A673 (cell line): ENCODE results near the gene KANK3. TPM values are rescaled to one million over a fixed set of nuclear protein-coding genes. Genes with fewer than 3 reads are reported as not detected.
"Not testable (repeated sequence)": the region's sequence is repeated elsewhere in the genome, so short reads cannot be mapped to it uniquely, and the experiment has no call there.

Source experiments
- BruUV-seq: library from RNA; stranded (reverse); fragments of 400-500 nt; replicated peaks from 2 replicates; lab custom pipeline; 2021; lab: Mats Ljungman, UMichigan
- CTCF ChIA-PET: fragments of 300-600 bp; sonication (Branson Sonifier 250); formaldehyde crosslinking; loops from one replicate; lab custom pipeline; 2022; ENCODE audit warnings: antibody characterized with exemption; lab: Charles Lee
- POLR2A ChIA-PET: fragments of 300-600 bp; sonication (Branson Sonifier 250); formaldehyde crosslinking; loops from one replicate; lab custom pipeline; 2022; ENCODE audit warnings: antibody characterized with exemption; ENCODE audit not compliant: low non-redundant PET; lab: Charles Lee
- DNase-seq: peaks from one replicate; pipeline ENCODE4 v3.0.0-alpha.2; 2015; ENCODE audit warnings: low spot score
- H3K27ac ChIP-seq: fragments of 200-600 bp; sonication (generic); 2 replicates; pipeline ENCODE4 v1.5.1; 2016; ENCODE audit warnings: mixed run types, low read depth, mild to moderate bottlenecking, mixed read lengths, antibody characterized with exemption, low read length; ENCODE audit not compliant: poor library complexity, severe bottlenecking
- H3K27me3 ChIP-seq: fragments of 200-600 bp; sonication (generic); replicated peaks from 2 replicates; pipeline ENCODE4 v1.6.1; 2017; ENCODE audit warnings: mixed run types, low read depth, mild to moderate bottlenecking, mixed read lengths, antibody characterized with exemption, low read length; ENCODE audit not compliant: insufficient read depth, poor library complexity
- H3K36me3 ChIP-seq: fragments of 200-600 bp; sonication (generic); 2 replicates; pipeline ENCODE4 v1.6.1; 2016; ENCODE audit warnings: mixed run types, mild to moderate bottlenecking, mixed read lengths, antibody characterized with exemption, low read length; ENCODE audit not compliant: insufficient read depth, poor library complexity, severe bottlenecking
- H3K4me1 ChIP-seq: fragments of 200-600 bp; sonication (generic); 2 replicates; pipeline ENCODE4 v1.6.1; 2017; ENCODE audit warnings: mixed run types, mild to moderate bottlenecking, mixed read lengths, antibody characterized with exemption, low read length; ENCODE audit not compliant: insufficient read depth, poor library complexity, severe bottlenecking
- H3K4me3 ChIP-seq: fragments of 200-600 bp; sonication (generic); 2 replicates; pipeline ENCODE4 v1.5.1; 2016; ENCODE audit warnings: low read depth, mixed run types, mild to moderate bottlenecking, mixed read lengths, low read length; ENCODE audit not compliant: poor library complexity, severe bottlenecking
- H3K9me3 ChIP-seq: fragments of 200-600 bp; sonication (generic); 2 replicates; pipeline ENCODE4 v1.6.1; 2016; ENCODE audit warnings: mixed run types, low read depth, mild to moderate bottlenecking, mixed read lengths, antibody characterized with exemption, low read length; ENCODE audit not compliant: poor library complexity, severe bottlenecking
- CTCF ChIP-seq: fragments of 300-800, 200-600 bp; sonication (generic); conservative IDR thresholded peaks from 2 replicates; pipeline ENCODE4 v1.5.1; 2017; ENCODE audit warnings: low read depth, mild to moderate bottlenecking, antibody characterized with exemption, low read length, moderate library complexity, mixed read lengths
- EZH2 ChIP-seq: fragments of 200-600 bp; sonication (generic); IDR thresholded peaks from 2 replicates; pipeline ENCODE4 v1.6.1; 2017; ENCODE audit warnings: borderline replicate concordance, low read depth, mild to moderate bottlenecking, mixed read lengths, antibody characterized with exemption, low read length; ENCODE audit not compliant: poor library complexity, severe bottlenecking
- intact Hi-C: fragments of 100-400 bp; cut with micrococcal nuclease; formaldehyde crosslinking; loops from one replicate; pipeline ENCODE4 v1.10.0; 2022; ENCODE audit not compliant: unreplicated experiment
- total RNA-seq: library from RNA; stranded (reverse); gene quantifications from 2 replicates; pipeline ENCODE4 v1.2.3, GENCODE V29; 2021

KANK3 gene
- total RNA-seq, 1 experiment from 2014 or later, result 0.73 TPM

- ChIA-PET CTCF (no interaction called here), POLR2A (no interaction called here)
- Histone ChIP-seq H3K9me3 (no peaks in the 10 kb centered on the region), H3K27me3 (no peaks in the 10 kb centered on the region), H3K4me3 (no peak overlapping the region), H3K27ac (no peak overlapping the region), H3K36me3 (no peaks in the 10 kb centered on the region), H3K4me1 (peaks cover 14% of the 10 kb centered on the region)
- intact Hi-C loops, result loop anchor here (5.0 kb wide), 1 partner anchor 223 kb away; no protein-coding TSS in a partner anchor
- no peak for DNase-seq
- no TSS peak for BruUV-seq
- TF ChIP-seq CTCF (no peak), EZH2 (no peak)
Observed at GRCh38 chr19:8358948-8359347, 15.9 kb upstream of the KANK3 start.

GRCh38 chr19:8357007-8357521 is 14.0 kb upstream of the KANK3 start:
- BruUV-seq, result no TSS peak
- intact Hi-C loops, result loop anchor here (5.0 kb wide), 1 partner anchor 225 kb away; no protein-coding TSS in a partner anchor
- TF ChIP-seq CTCF, result no peak
- no peak for TF ChIP-seq EZH2
- H3K36me3 ChIP-seq, result no peaks in the 10 kb centered on the region
- POLR2A ChIA-PET, result no interaction called here
- no peaks in the 10 kb centered on the region for H3K27me3 ChIP-seq
- no peak overlapping the region for H3K27ac ChIP-seq
- H3K9me3 ChIP-seq, result no peaks in the 10 kb centered on the region
- H3K4me1 ChIP-seq, result peaks cover 24% of the 10 kb centered on the region
- CTCF ChIA-PET, result no interaction called here
- DNase-seq, result no peak
- H3K4me3 ChIP-seq, result no peak overlapping the region

- ChIA-PET CTCF (interaction anchor here (0.5 kb wide), 1 partner anchor 35 kb away, joined by 3 read pairs; the partner anchor contains the start of gene RAB11B), POLR2A (no interaction called here)
- DNase-seq, result no peak
- TF ChIP-seq EZH2 (no peak), CTCF (no peak)
- H3K9me3 ChIP-seq, result no peaks in the 10 kb centered on the region
- peaks cover 20% of the 10 kb centered on the region for H3K4me1 ChIP-seq
- no TSS peak for BruUV-seq
- no peak overlapping the region for H3K4me3 ChIP-seq
- no peaks in the 10 kb centered on the region for H3K36me3 ChIP-seq
- no peaks in the 10 kb centered on the region for H3K27me3 ChIP-seq
- no peak overlapping the region for H3K27ac ChIP-seq
- intact Hi-C loops, result loop anchor here (2.0 to 5.0 kb wide), 3 partner anchors 41 to 226 kb away; no protein-coding TSS in a partner anchor
Observed at GRCh38 chr19:8355631-8356402, 12.8 kb upstream of the KANK3 start.

- POLR2A ChIA-PET, result interaction anchor here (0.6 kb wide), 3 partner anchors 39 to 1439 kb away, joined by 7 to 12 read pairs (median 7); no protein-coding TSS in a partner anchor
- H3K36me3 ChIP-seq, DNase-seq, H3K9me3 ChIP-seq, BruUV-seq, H3K27me3 ChIP-seq: not testable (repeated sequence)
- H3K4me1 ChIP-seq, result peaks cover 26% of the 10 kb centered on the region
- H3K27ac ChIP-seq, result peak overlapping the region; percentile 67
- H3K4me3 ChIP-seq, result peak overlapping the region; percentile 35
- intact Hi-C loops, result loop anchor here (5.0 kb wide), 1 partner anchor 174 kb away; no protein-coding TSS in a partner anchor
- CTCF ChIA-PET, result interaction anchor here (0.5 to 1.2 kb wide), 4 partner anchors 11 to 377 kb away, joined by 3 to 6 read pairs (median 6); partner anchors contain the start of gene RAB11B
Observed at GRCh38 chr19:8352845-8353244, 9.8 kb upstream of the KANK3 start.
